AG04449 (cell line): ENCODE results near the gene PSMD2.

ENCODE experiments used
- CTCF ChIA-PET: fragments of 350-600 bp; formaldehyde crosslinking; extraction: SDS; loops from one replicate; lab custom pipeline; 2021; ENCODE audit warnings: antibody characterized with exemption; lab: Yijun Ruan, JAX
- POLR2A ChIA-PET: fragments of 400-600, 350-600 bp; formaldehyde crosslinking; extraction: SDS; loops from one replicate; lab custom pipeline; 2020; ENCODE audit warnings: antibody characterized with exemption, inconsistent platforms; lab: Yijun Ruan, JAX
- DNase-seq: peaks from one replicate; pipeline ENCODE4 v3.0.0-alpha.2; 2010; ENCODE audit warnings: low read depth, low spot score
- H3K4me3 ChIP-seq: 2 replicates; pipeline ENCODE4 v1.5.1; 2011; ENCODE audit warnings: low read depth, mild to moderate bottlenecking, control low read depth, low read length
- TF ChIP-seq, protein P1 (sequence below): IDR thresholded peaks from one replicate; pipeline ENCODE4 v1.5.1; 2011; ENCODE audit warnings: mild to moderate bottlenecking, moderate library complexity, low read length, control low read depth, inconsistent platforms; ENCODE audit not compliant: insufficient read depth; ENCODE audit errors: missing control alignments

PSMD2 gene

DNA sequence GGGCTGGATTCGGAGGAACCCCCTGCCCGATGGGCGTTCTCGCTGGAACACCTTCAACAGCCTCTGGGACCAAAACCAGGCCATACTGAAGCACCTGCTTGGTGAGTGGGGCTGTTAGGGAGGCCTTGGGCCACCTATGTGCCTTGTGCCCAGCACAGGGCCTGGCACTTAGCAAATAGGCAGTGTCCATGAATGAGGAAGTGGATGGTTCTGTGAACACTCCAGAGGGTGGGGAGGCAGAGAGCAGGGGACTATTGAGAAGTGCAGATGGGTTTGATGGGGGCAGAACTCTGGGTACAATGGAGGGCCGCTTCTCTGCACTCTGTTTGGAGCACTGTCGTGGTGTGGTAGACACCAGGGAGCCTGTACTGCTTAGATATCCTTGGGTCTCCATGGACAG lies 21.7 kb upstream of the PSMD2 start:
- no peak for DNase-seq
- ChIA-PET CTCF (no interaction called here), POLR2A (no interaction called here)
- TF ChIP-seq, protein P1, sequence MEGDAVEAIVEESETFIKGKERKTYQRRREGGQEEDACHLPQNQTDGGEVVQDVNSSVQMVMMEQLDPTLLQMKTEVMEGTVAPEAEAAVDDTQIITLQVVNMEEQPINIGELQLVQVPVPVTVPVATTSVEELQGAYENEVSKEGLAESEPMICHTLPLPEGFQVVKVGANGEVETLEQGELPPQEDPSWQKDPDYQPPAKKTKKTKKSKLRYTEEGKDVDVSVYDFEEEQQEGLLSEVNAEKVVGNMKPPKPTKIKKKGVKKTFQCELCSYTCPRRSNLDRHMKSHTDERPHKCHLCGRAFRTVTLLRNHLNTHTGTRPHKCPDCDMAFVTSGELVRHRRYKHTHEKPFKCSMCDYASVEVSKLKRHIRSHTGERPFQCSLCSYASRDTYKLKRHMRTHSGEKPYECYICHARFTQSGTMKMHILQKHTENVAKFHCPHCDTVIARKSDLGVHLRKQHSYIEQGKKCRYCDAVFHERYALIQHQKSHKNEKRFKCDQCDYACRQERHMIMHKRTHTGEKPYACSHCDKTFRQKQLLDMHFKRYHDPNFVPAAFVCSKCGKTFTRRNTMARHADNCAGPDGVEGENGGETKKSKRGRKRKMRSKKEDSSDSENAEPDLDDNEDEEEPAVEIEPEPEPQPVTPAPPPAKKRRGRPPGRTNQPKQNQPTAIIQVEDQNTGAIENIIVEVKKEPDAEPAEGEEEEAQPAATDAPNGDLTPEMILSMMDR = no peak
- no peak overlapping the region for H3K4me3 ChIP-seq

DNA sequence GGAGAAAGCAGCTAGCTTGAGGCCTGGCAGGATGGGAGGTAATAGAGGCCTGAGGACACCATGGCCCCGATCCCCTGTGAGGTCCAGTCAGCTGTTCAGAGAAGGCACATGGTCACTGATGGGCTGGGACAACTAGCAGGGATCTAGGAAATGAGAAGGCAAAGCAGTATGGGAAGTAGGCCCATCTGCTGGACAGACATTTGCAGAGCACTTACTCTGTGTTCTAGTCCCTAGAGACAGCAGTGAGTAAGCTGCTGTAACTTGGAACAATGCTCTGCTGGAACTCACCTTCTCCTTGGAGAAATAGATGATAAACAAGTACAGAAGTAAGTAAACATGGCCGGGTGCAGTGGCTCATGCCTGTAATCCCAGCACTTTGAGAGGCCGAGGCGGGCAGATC lies 16.1 kb upstream of the PSMD2 start:
- DNase-seq = no peak
- CTCF ChIA-PET = interaction anchor here (1.6 kb wide), 2 partner anchors 55 to 243 kb away, joined by 5 read pairs; no protein-coding TSS in a partner anchor
- POLR2A ChIA-PET = no interaction called here

DNA sequence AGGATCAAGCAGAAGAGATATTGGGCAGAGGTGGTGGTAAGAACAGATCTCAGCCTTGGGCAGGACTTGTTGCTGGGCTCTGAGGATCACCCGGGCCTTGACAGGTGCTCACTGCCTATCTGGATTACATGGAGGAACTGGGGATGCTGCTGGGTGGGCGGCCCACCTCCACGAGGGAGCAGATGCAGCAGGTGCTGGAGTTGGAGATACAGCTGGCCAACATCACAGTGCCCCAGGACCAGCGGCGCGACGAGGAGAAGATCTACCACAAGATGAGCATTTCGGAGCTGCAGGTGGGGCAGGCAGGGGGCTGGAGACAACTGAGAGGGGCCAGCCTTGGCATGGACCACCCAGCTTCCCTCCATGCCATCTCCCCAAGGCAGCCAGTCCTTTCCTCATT lies 15.4 kb upstream of the PSMD2 start:
- CTCF ChIA-PET = interaction anchor here (1.1 to 1.6 kb wide), 6 partner anchors 21 to 388 kb away, joined by 3 to 16 read pairs (median 5); no protein-coding TSS in a partner anchor
- POLR2A ChIA-PET = no interaction called here
- TF ChIP-seq, protein P1 = no peak
- H3K4me3 ChIP-seq = no peak overlapping the region
- no peak for DNase-seq

More for the DNA sequence above, 16.1 kb upstream of the PSMD2 start:
- TF ChIP-seq, protein P1 = no peak
- H3K4me3 ChIP-seq = no peak overlapping the region

DNA sequence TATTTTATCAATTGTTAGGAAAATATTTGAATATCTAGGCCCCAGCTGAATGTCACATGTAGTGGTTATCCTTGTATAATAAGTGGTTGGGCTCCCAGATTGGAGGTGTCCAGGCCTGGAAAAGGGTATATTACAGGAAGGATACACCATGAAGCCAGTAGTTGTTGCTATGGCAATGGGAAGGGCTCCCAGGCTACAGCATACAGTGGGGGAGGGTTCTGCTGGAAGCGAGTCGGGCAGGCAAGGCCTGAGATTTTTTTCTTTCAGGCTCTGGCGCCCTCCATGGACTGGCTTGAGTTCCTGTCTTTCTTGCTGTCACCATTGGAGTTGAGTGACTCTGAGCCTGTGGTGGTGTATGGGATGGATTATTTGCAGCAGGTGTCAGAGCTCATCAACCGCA lies 14.3 kb upstream of the PSMD2 start:
- ChIA-PET CTCF (interaction anchor here (0.8 to 1.7 kb wide), 12 partner anchors 10 to 424 kb away, joined by 3 to 16 read pairs (median 4); partner anchors contain the start of genes EEF1AKMT4 and EIF2B5), POLR2A (no interaction called here)
- peak; percentile 26 for DNase-seq
- no peak overlapping the region for H3K4me3 ChIP-seq
- TF ChIP-seq, protein P1 = peak; percentile 34

DNA sequence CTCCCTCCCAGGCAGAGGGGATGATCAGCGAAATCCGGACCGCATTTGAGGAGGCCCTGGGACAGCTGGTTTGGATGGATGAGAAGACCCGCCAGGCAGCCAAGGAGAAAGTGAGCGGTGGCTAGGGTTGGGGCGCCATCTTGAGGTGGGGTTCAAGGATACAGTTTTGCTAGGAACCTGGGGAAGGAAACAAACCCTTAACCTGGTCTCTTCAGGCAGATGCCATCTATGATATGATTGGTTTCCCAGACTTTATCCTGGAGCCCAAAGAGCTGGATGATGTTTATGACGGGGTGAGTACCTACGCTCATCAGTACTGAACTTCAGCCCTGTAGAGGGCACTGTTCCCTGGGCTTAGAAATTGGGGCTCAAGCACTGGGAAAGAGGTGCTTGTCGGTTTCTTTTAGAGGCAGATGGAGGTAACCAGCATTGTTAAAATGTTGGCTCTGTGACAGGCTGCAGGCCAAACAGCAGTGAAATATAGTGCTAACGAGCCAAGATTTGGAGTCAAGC lies 9.6 kb upstream of the PSMD2 start:
- ChIA-PET POLR2A (no interaction called here), CTCF (interaction anchor here (0.6 to 1.9 kb wide), 25 partner anchors 8 to 410 kb away, joined by 3 to 17 read pairs (median 4); partner anchors contain the start of gene PARL)
- TF ChIP-seq, protein P1 = peak; percentile 36
- no peak overlapping the region for H3K4me3 ChIP-seq
- no peak for DNase-seq

DNA sequence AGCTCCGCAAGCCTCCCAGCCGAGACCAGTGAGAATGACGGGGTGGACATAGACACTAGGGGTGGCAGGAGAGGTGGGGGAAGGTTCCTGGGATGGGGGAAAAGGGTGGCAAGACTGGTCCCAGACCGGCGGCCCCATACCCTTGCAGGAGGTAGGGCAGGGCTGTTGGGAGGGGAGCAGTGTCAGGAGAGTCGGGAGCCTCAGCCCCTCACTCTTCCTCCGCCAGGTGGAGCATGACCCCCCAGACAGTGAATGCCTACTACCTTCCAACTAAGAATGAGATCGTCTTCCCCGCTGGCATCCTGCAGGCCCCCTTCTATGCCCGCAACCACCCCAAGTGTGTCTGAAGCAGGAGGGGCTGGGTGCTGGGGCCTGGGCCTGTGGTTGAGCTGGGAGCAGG lies 8.7 kb upstream of the PSMD2 start:
- TF ChIP-seq, protein P1 = no peak
- POLR2A ChIA-PET = no interaction called here
- no peak overlapping the region for H3K4me3 ChIP-seq
- no peak for DNase-seq
- CTCF ChIA-PET = interaction anchor here (1.0 to 1.9 kb wide), 7 partner anchors 10 to 406 kb away, joined by 3 to 6 read pairs (median 4); partner anchors contain the start of gene PARL
